ENCODE results near the gene ZNF180.
"Not testable (repeated sequence)": the region's sequence is repeated elsewhere in the genome, so short reads cannot be mapped to it uniquely, and the experiment has no call there.

The ZNF180 gene

DNA sequence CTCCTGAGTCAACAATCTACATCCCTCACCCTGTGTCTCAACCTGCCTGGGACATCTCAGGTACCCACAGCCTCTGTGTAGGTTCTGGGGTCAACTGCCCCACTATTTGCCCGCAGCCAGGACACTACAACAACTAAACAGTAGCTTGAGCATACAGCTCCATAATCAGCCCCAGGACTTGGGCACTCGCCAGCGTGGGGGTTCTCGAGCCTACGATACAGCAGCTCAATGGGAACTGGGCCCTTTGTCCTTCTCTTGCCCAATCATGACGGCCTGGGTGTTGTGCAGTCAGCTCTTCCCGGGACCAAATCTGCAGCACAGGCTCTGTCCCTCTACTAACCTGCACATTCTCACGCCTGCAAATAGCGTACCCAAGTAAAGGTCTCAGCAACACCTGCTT is 1.3 kb downstream of the ZNF180 start:
- no peak for DNase-seq (ENCODE audit: low read depth in 3 of 3)

DNA sequence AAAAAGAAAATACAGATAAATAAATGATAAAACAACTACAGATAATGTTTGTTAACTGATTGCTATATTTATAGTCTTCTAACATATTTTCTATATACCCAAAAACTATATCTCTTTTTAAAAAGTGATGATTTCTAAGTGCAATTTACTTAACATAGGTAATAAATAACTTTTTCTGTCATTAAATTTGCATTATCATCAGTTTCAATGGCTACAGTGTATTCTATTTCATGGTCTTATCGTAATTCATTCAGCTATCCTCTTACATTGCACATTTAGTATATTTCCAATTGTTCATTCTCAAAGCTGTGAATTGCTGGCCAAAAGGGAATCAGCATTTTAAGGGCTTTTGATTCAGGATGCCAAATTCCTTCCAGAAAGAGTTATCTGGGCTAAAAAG is 3.6 kb downstream of the ZNF180 start:
- no peak for DNase-seq (ENCODE audit: low read depth in 3 of 3)

DNA sequence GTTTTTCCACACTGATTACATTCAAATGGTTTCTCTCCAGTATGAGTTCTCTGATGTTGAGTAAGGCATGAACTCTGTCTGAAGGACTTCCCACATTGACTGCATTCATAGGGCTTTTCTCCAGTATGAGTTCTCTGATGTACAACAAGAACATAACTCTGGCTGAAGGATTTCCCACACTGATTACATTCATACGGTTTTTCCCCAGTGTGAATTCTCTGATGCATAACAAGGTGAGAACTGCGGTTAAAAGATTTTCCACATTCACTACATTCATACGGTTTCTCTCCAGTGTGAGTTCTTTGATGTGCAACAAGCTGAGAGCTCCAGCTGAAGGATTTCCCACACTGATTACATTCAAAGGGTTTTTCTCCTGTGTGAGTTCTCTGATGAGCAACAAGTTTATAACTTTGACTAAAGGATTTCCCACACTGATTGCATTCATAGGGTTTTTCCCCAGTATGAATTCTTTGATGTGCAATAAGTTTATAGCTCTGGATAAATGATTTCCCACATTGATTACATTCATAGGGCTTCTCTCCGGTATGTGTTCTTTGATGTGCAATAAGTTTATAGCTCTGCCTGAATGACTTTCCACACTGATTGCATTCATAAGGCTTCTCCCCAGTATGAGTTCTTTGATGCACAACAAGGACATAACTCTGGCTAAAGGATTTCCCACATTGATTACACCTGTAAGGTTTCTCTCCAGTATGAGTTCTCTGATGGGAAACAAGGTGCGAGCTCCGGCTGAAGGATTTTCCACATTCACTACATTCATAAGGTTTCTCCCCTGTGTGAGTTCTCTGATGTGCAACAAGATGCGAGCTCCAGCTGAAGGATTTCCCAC is 23.5 kb downstream of the ZNF180 start:
- DNase-seq (ENCODE audit: low read depth in 3 of 3), result no peak

DNA sequence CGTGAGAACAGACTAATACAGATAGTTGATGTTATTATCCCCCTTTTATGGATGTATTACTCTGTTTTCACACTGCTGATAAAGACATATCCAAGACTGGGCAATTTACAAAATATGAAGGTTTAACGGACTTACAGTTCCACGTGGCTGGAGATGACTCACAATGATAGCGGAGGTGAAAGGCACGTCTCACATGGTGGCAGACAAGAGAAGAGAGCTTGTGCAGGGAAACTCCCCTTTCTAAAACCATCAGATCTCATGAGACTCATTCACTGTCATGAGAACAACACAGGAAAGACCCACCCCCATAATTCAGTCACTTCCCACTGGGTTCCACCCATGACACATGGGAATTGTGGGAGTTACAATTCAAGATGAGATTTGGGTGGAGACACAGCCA is 31.6 kb downstream of the ZNF180 start:
- DNase-seq (ENCODE audit: low read depth in 3 of 3), result not testable (repeated sequence)

DNA sequence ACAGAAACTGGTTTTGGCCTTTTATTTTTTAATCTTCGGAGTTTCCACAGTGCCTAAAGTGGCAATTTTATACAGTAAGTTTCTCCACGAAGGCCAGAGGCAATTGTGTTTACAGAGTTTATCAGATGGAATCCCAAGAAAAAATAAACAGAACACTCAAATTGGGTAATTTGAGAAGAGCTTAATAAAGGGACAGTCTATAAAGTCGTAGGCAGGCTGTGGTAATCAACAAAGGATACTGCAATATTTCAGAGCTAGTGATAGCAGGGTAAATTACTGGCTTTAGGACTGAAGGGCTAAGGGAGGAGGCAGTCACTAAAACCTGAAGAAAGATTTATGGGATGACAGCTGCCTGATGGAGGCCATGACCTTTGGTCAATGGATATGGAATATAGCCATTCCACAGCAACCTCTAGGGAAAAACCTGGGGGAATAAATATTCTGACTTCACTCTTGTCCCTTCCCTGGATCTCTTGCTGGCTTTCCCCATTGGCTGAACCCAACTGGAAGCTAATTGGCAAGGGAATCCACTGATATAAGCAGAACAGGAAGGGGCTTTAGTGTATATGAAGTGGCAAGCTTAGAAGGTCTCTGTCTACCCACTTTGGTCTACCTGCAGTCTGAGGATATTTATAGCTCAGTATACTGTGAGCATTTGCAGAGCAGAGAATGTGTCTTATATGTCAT is 37.6 kb downstream of the ZNF180 start:
- DNase-seq (ENCODE audit: low read depth in 3 of 3), result not testable (repeated sequence)

DNA sequence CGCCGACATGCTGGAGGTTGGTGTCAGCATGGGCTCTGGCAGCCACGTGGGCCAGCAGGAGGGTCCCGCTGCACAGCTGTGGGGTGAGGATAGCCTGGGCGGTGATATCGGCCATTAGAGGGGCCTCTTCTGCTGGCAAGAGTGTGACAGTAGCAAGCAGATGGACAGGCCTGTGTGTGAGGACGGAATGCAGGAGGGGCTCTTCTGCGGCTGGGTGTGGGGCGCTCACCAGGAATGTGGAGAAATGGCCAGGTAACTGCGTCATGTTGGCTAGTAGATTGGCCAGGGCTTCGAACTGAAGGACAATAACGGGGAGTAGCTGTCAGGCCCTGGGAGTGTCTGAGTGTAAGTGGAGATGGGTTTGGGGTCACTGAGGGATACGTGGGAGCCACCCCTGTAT is 44.3 kb downstream of the ZNF180 start:
- not testable (repeated sequence) for DNase-seq (ENCODE audit: low read depth in 3 of 3)

DNA sequence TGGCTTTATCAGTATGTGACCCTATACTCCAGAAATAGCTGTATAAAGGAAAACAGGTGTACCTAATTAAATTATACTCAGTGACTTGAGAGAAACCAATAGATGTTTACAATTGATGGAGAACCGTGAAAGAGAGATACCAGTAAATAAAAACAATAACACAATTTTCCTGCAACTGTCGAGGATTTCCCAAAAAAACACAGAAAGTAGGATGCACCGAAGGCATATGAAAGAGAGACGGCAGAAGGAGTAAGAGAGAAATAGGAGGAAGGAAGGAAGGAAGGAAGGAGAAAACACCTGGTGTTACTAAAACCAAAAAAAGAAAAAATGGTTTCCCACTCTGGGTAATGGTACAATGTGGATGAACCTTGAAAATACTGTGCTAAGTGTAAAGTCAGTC is 45.2 kb downstream of the ZNF180 start:
- no peak for DNase-seq (ENCODE audit: low read depth in 3 of 3)

DNA sequence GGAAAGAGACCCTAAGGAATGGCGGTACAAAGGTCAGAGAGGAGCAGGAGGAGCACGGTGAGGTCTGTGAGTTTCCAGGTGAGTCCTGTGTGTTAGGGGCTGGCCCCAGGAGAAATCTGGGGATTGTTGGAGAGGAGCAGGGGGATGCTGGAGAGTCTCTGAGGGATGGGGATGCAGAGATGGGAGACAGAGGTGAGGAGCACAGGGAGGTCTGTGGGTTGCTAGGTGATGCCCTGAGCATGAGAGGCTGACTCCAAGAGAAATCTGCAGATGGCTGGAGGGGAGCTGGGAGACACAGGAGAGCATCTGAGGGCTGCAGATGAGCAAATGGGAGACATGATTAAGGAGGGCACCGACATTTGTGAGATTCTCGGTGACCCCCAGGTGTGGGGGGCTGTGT is 48.0 kb downstream of the ZNF180 start:
- no peak for DNase-seq (ENCODE audit: low read depth in 3 of 3)

DNA sequence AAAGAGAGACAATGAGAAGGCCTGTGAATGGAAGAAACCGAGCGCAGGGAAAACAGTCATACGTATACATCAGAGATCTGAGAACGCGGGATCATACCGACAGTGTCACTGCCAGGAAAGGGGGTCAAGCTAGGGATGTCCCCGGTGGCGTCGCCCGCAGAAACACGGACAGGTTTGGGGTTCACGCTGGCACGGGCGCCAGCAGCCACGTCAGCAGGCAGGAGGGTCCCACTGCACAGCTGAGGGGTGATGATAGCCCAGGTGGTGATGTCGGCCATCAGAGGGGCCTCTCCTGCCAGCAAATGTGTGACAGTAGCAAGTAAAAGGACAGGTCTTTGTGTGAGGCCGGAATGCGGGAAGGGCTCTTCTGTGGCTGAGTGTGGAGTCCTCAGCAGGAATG is 48.6 kb downstream of the ZNF180 start:
- no peak for DNase-seq (ENCODE audit: low read depth in 3 of 3)

DNA sequence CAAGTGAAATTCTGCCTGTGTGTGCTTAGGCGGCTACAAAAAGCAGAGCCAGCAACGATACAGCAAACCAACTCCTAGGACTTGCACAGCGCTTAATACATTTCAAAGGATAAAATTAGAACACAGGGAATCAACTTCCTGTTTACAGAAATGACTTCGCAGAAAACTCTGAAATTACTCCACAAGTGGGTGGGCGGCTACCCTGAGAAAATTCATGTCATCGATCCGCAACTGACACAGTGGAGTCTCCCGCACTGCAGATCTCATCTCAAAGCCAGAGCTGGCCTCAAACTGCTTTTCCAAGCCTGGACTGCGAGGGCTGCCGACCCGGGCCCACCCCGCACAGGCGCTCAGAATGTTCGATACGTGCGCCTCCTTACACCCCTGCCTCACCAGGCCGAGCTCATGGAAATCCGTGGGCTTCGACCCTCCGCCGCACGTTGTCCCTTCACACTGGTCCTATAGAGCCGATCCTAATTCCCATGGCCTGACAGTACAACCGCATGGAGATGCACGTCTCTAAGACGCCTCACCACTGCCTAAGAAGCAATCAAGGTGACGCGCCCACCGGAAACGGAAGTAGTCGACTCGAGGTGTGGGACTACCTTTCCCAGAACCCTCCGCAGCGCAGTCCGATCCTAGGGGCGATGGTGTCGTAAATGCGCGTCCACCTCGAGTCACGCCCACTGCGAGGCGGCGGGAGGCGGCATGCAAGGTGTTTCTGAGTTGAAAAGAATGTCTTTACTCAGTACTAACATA is 52.2 kb downstream of the ZNF180 start, which contains the start of gene ZNF229:
Gene ZNF229 (minus strand): TSS at position 557 of the 759 bp plus-strand sequence. CDS start 5,625 bp downstream, outside the sequence.
- DNase-seq (ENCODE audit: low read depth in 3 of 3), result peak; percentile 26 to 36 (median 35)

DNA sequence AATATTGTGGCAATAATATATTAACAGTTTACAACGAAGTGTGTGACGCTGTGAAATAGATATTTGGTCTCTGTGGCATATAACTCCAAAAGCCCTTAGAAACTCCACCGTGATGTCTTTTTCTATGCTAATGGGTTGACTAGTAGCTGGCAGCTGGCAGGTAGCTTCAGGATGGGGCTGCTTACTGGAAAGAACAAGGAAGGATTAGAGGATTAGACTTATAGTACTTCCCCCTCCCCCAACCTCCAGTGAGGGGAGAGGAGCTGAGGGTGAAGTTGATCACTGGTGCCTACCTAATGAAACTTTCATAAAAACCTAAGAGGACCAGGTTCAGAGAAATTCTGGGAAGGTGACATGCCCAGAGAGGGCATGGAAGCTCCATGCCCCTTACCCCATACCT is 61.9 kb downstream of the ZNF180 start:
- no peak for DNase-seq (ENCODE audit: low read depth in 3 of 3)

DNA sequence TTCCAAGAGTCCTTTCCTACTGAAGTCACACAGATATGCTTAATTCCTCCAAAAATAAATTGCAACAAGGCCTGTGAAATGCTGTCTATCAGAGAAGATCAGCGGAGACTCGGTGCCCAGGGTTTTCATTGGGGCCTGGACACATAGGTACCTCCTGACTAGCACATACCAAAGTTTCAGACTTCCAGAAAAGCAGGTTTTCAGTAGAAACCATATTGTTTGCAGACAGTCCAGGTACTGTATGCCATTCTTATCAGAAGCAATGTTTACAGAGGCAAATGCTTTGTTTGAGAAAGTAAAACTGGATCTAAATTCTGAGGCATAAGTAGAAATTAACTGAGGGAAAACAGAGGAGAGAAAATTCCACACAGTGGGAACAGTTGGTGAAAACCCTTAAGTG is 64.9 kb downstream of the ZNF180 start:
- DNase-seq (ENCODE audit: low read depth in 3 of 3), result no peak

DNA sequence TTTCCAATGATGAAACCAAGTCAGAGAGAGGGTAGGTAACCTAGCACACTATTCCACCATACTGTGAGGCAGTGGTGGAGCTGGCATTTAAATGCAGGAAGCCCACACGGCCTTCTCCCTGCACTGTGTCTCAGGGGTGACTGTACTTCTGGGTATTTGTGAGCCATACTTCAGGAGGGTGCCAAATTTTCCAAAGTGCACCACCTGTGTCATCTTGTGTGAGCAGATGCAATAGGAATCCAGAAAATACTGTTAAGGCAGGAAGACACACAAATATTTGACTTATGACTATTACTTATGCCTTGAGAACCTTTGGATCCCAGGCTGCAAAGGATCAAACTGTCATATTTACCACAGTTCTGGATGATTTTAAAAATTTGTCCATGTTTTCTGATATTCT is 69.4 kb downstream of the ZNF180 start:
- DNase-seq (ENCODE audit: low read depth in 3 of 3), result no peak

Data from stimulated activated CD4-positive, alpha-beta T cell treated with anti-CD3 and anti-CD28 coated beads, TNF-alpha, amount 100 ng/mL, for 4 hours (primary cell).